HG03520 (cell line): Measurements from ENCODE around the gene PURB.
"Not testable (repeated sequence)": the region's sequence is repeated elsewhere in the genome, so short reads cannot be mapped to it uniquely, and the experiment has no call there.

Experiments used
- ATAC-seq: cut with Tn5 transposase; IDR thresholded peaks from one replicate; pipeline ENCODE4 v1.9.1; 2021; ENCODE audit warnings: mild to moderate bottlenecking, moderate library complexity; ENCODE audit not compliant: unreplicated experiment

PURB gene

GRCh38 chr7:44854644-44855364 is 30.5 kb downstream of the PURB start:
- ATAC-seq, result no peak

- ATAC-seq, result no peak
Observed at GRCh38 chr7:44853391-44853790, 31.9 kb downstream of the PURB start.

GRCh38 chr7:44852590-44852989 is 32.7 kb downstream of the PURB start:
- no peak for ATAC-seq

GRCh38 chr7:44849885-44850544 is 35.3 kb downstream of the PURB start:
- no peak for ATAC-seq

- no peak for ATAC-seq
Observed at GRCh38 chr7:44849259-44849884, 36.0 kb downstream of the PURB start.

GRCh38 chr7:44847920-44848634 is 37.3 kb downstream of the PURB start, which contains the start of gene H2AZ2:
Gene H2AZ2 (minus strand): TSS chr7:44848087. CDS start chr7:44847971, 116 bp downstream.
- peak; percentile 77 for ATAC-seq

- ATAC-seq, result peak; percentile 58
Observed at GRCh38 chr7:44847509-44847919, 37.8 kb downstream of the PURB start.

GRCh38 chr7:44846816-44847508 is 38.4 kb downstream of the PURB start:
- no peak for ATAC-seq

GRCh38 chr7:44846390-44846789 is 38.9 kb downstream of the PURB start:
- ATAC-seq, result not testable (repeated sequence)

- no peak for ATAC-seq
Observed at GRCh38 chr7:44845451-44845850, 39.9 kb downstream of the PURB start.

GRCh38 chr7:44843440-44843839 is 41.9 kb downstream of the PURB start:
- not testable (repeated sequence) for ATAC-seq

- ATAC-seq, result not testable (repeated sequence)
Observed at GRCh38 chr7:44842675-44843074, 42.7 kb downstream of the PURB start.

GRCh38 chr7:44838751-44839150 is 46.6 kb downstream of the PURB start:
- no peak for ATAC-seq

- no peak for ATAC-seq
Observed at GRCh38 chr7:44827567-44827966, 57.8 kb downstream of the PURB start.
